KMS-11 (cell line): ENCODE measurements around the gene UNC5B.

Experiments
- H2AFZ ChIP-seq: fragments of 200-600 bp; sonication (generic); 2 replicates; pipeline ENCODE4 v1.6.1; 2016; ENCODE audit warnings: antibody characterized with exemption, mixed run types, low read depth
- H3K27ac ChIP-seq: fragments of 200-600 bp; sonication (generic); 2 replicates; pipeline ENCODE4 v1.6.1; 2016; ENCODE audit warnings: mild to moderate bottlenecking, mixed run types
- H3K27me3 ChIP-seq: fragments of 200-600 bp; sonication (generic); 2 replicates; pipeline ENCODE4 v1.6.1; 2017; ENCODE audit warnings: mild to moderate bottlenecking, low read depth, mixed run types, moderate library complexity; ENCODE audit not compliant: insufficient read depth
- H3K36me3 ChIP-seq: fragments of 200-600 bp; sonication (generic); 2 replicates; pipeline ENCODE4 v1.6.1; 2017; ENCODE audit warnings: mild to moderate bottlenecking, mixed run types; ENCODE audit not compliant: insufficient read depth
- H3K4me1 ChIP-seq: fragments of 200-600 bp; sonication (generic); 2 replicates; pipeline ENCODE4 v1.6.1; 2016; ENCODE audit warnings: mild to moderate bottlenecking, low read depth, mixed run types; ENCODE audit not compliant: poor library complexity, severe bottlenecking
- H3K4me2 ChIP-seq: fragments of 200-600 bp; sonication (generic); 2 replicates; pipeline ENCODE4 v1.7.0; 2016; ENCODE audit warnings: mild to moderate bottlenecking, mixed run types
- H3K4me3 ChIP-seq: fragments of 200-600 bp; sonication (generic); IDR thresholded peaks from 2 replicates; pipeline ENCODE4 v1.6.1; 2017; ENCODE audit warnings: low read depth, low read length, mixed read lengths; ENCODE audit not compliant: insufficient read depth
- H3K79me2 ChIP-seq: fragments of 200-600 bp; sonication (generic); 2 replicates; pipeline ENCODE4 v1.6.1; 2016; ENCODE audit warnings: low read depth, mixed run types; ENCODE audit not compliant: insufficient read depth
- H3K9ac ChIP-seq: fragments of 200-600 bp; sonication (generic); 2 replicates; pipeline ENCODE4 v1.6.1; 2016; ENCODE audit warnings: mild to moderate bottlenecking, mixed run types
- H4K20me1 ChIP-seq: fragments of 200-600 bp; sonication (generic); 2 replicates; pipeline ENCODE4 v1.6.1; 2016; ENCODE audit warnings: mild to moderate bottlenecking, mixed run types; ENCODE audit not compliant: insufficient read depth
- CTCF ChIP-seq: fragments of 200-600 bp; sonication (generic); conservative IDR thresholded peaks from 2 replicates; pipeline ENCODE4 v1.6.1; 2017; ENCODE audit warnings: low read depth, mild to moderate bottlenecking, antibody characterized with exemption, low read length, moderate library complexity, mixed read lengths

UNC5B gene

GRCh38 chr10:71291528-71291900 is 79.1 kb downstream of the UNC5B start:
- H3K36me3 ChIP-seq, result no peaks in the 10 kb centered on the region
- no peaks in the 10 kb centered on the region for H4K20me1 ChIP-seq
- TF ChIP-seq CTCF, result no peak
- no peak overlapping the region for H3K4me2 ChIP-seq
- H3K27me3 ChIP-seq, result peaks cover 64% of the 10 kb centered on the region; the same call in 1 of the 2 replicates
- H3K9ac ChIP-seq, result no peak overlapping the region
- H3K27ac ChIP-seq, result no peak overlapping the region
- no peak overlapping the region for H3K4me3 ChIP-seq
- no peaks in the 10 kb centered on the region for H3K79me2 ChIP-seq
- no peaks in the 10 kb centered on the region for H3K4me1 ChIP-seq
- H2AFZ ChIP-seq, result no peak overlapping the region

- H3K27ac ChIP-seq, result no peak overlapping the region
- no peaks in the 10 kb centered on the region for H4K20me1 ChIP-seq
- no peak overlapping the region for H3K9ac ChIP-seq
- H3K4me2 ChIP-seq, result no peak overlapping the region
- H3K36me3 ChIP-seq, result no peaks in the 10 kb centered on the region
- H2AFZ ChIP-seq, result no peak overlapping the region
- no peak overlapping the region for H3K4me3 ChIP-seq
- H3K79me2 ChIP-seq, result no peaks in the 10 kb centered on the region
- H3K4me1 ChIP-seq, result no peaks in the 10 kb centered on the region
- TF ChIP-seq CTCF, result no peak
- peaks cover 57% of the 10 kb centered on the region; the same call in 1 of the 2 replicates for H3K27me3 ChIP-seq
Measured at GRCh38 chr10:71292624-71293445, 80.5 kb downstream of the UNC5B start.

- no peak overlapping the region for H3K9ac ChIP-seq
- H3K27ac ChIP-seq, result no peak overlapping the region
Measured at GRCh38 chr10:71293446-71294084, 81.2 kb downstream of the UNC5B start.

GRCh38 chr10:71294091-71294561 is 81.8 kb downstream of the UNC5B start:
- no peak overlapping the region for H3K4me2 ChIP-seq
- no peaks in the 10 kb centered on the region for H3K4me1 ChIP-seq
- H2AFZ ChIP-seq, result no peak overlapping the region
- H3K79me2 ChIP-seq, result no peaks in the 10 kb centered on the region
- H3K4me3 ChIP-seq, result no peak overlapping the region
- H3K27me3 ChIP-seq, result peaks cover 58% of the 10 kb centered on the region; the same call in 1 of the 2 replicates
- H3K27ac ChIP-seq, result no peak overlapping the region
- H4K20me1 ChIP-seq, result no peaks in the 10 kb centered on the region
- no peak for TF ChIP-seq CTCF
- H3K9ac ChIP-seq, result no peak overlapping the region
- H3K36me3 ChIP-seq, result no peaks in the 10 kb centered on the region

More at GRCh38 chr10:71293446-71294084, 81.2 kb downstream of the UNC5B start:
- no peaks in the 10 kb centered on the region for H3K36me3 ChIP-seq
- H3K79me2 ChIP-seq, result no peaks in the 10 kb centered on the region
- no peak overlapping the region for H2AFZ ChIP-seq
- no peak overlapping the region for H3K4me3 ChIP-seq
- H3K27me3 ChIP-seq, result peaks cover 57% of the 10 kb centered on the region; the same call in 1 of the 2 replicates
- TF ChIP-seq CTCF, result no peak
- no peaks in the 10 kb centered on the region for H4K20me1 ChIP-seq
- H3K4me2 ChIP-seq, result no peak overlapping the region
- H3K4me1 ChIP-seq, result no peaks in the 10 kb centered on the region
